A204.1 (cell line): ENCODE results near the gene UVRAG.
"Not testable (repeated sequence)": the region's sequence is repeated elsewhere in the genome, so short reads cannot be mapped to it uniquely, and the experiment has no call there.

Experiments
- FAIRE-seq: peaks from 2 replicates; lab custom pipeline; 2012; peaks lifted over from hg19 to GRCh38; lab: Jason Lieb, UNC

The UVRAG gene

GRCh38 chr11:76026862-76027261, 211.9 kb downstream of the UVRAG start:
- no peak for FAIRE-seq

GRCh38 chr11:76030286-76030685, 215.3 kb downstream of the UVRAG start:
- no peak for FAIRE-seq

- no peak for FAIRE-seq
These were observed 216.1 kb downstream of the UVRAG start for GRCh38 chr11:76030968-76031590.

GRCh38 chr11:76033699-76034098, 218.7 kb downstream of the UVRAG start:
- FAIRE-seq = no peak

GRCh38 chr11:76035020-76035419, 220.0 kb downstream of the UVRAG start:
- FAIRE-seq = no peak

GRCh38 chr11:76038608-76039007, 223.6 kb downstream of the UVRAG start:
- no peak for FAIRE-seq

- no peak for FAIRE-seq
These were observed 226.2 kb downstream of the UVRAG start for GRCh38 chr11:76041208-76041607.

GRCh38 chr11:76044750-76045320, 229.8 kb downstream of the UVRAG start:
- no peak for FAIRE-seq

GRCh38 chr11:76047231-76047630, 232.2 kb downstream of the UVRAG start:
- no peak for FAIRE-seq

GRCh38 chr11:76047766-76048165, 232.8 kb downstream of the UVRAG start:
- no peak for FAIRE-seq

GRCh38 chr11:76048763-76049162, 233.8 kb downstream of the UVRAG start:
- FAIRE-seq = no peak

- FAIRE-seq = no peak
These were observed 234.5 kb downstream of the UVRAG start for GRCh38 chr11:76049511-76049910.

GRCh38 chr11:76051937-76052336, 236.9 kb downstream of the UVRAG start:
- no peak for FAIRE-seq

- no peak for FAIRE-seq
These were observed 239.3 kb downstream of the UVRAG start for GRCh38 chr11:76054330-76054729.

- FAIRE-seq = no peak
These were observed 241.9 kb downstream of the UVRAG start for GRCh38 chr11:76056876-76057275.

- FAIRE-seq = not testable (repeated sequence)
These were observed 245.5 kb downstream of the UVRAG start for GRCh38 chr11:76060475-76061036.

- no peak for FAIRE-seq
These were observed 247.7 kb downstream of the UVRAG start for GRCh38 chr11:76062733-76063132.

GRCh38 chr11:76064192-76064591, 249.2 kb downstream of the UVRAG start:
- FAIRE-seq = no peak

GRCh38 chr11:76067099-76067498, 252.1 kb downstream of the UVRAG start:
- no peak for FAIRE-seq

- FAIRE-seq = no peak
These were observed 254.0 kb downstream of the UVRAG start for GRCh38 chr11:76069001-76069400.

- FAIRE-seq = no peak
These were observed 256.1 kb downstream of the UVRAG start for GRCh38 chr11:76071090-76071489.

GRCh38 chr11:76073724-76074123, 258.7 kb downstream of the UVRAG start:
- no peak for FAIRE-seq

GRCh38 chr11:76074148-76075095, 259.4 kb downstream of the UVRAG start:
- FAIRE-seq = no peak
